AG08396 (cell line): Measurements from ENCODE around the gene NELL1.

Experiments used
- DNase-seq: peaks from one replicate; pipeline ENCODE4 v3.0.0; 2012; ENCODE audit warnings: low spot score, mixed read lengths

The NELL1 gene

GRCh38 chr11:21564833-21565682 lies 895.7 kb downstream of the NELL1 start:
- DNase-seq: no peak

GRCh38 chr11:21566521-21567117 lies 897.2 kb downstream of the NELL1 start:
- no peak for DNase-seq

GRCh38 chr11:21567645-21568290 lies 898.4 kb downstream of the NELL1 start:
- no peak for DNase-seq

GRCh38 chr11:21572210-21572609 lies 902.8 kb downstream of the NELL1 start:
- DNase-seq: no peak

GRCh38 chr11:21582791-21583190 lies 913.4 kb downstream of the NELL1 start:
- DNase-seq: no peak

GRCh38 chr11:21588754-21589153 lies 919.4 kb downstream of the NELL1 start:
- no peak for DNase-seq

- DNase-seq: no peak
Measured at GRCh38 chr11:21602699-21603098, 933.3 kb downstream of the NELL1 start.

GRCh38 chr11:21603886-21604285 lies 934.5 kb downstream of the NELL1 start:
- DNase-seq: no peak

GRCh38 chr11:21604564-21604963 lies 935.2 kb downstream of the NELL1 start:
- DNase-seq: no peak

GRCh38 chr11:21612326-21612725 lies 942.9 kb downstream of the NELL1 start:
- DNase-seq: no peak

GRCh38 chr11:21614961-21615360 lies 945.6 kb downstream of the NELL1 start:
- DNase-seq: no peak

- DNase-seq: no peak
Measured at GRCh38 chr11:21615955-21616371, 946.6 kb downstream of the NELL1 start.

- DNase-seq: no peak
Measured at GRCh38 chr11:21622566-21622965, 953.2 kb downstream of the NELL1 start.

- DNase-seq: no peak
Measured at GRCh38 chr11:21622995-21623394, 953.6 kb downstream of the NELL1 start.
